H1 (cell line): Measurements from ENCODE around the gene SHC3. TPM values are rescaled to one million over a fixed set of nuclear protein-coding genes. Genes with fewer than 3 reads are reported as not detected.

Source experiments
- CTCF ChIA-PET: fragments of 300-600 bp; sonication (Branson Sonifier 250); formaldehyde crosslinking; loops from one replicate; lab custom pipeline; 2021; ENCODE audit not compliant: partially characterized antibody; lab: Charles Lee
- POLR2A ChIA-PET: fragments of 300-600 bp; sonication (Branson Sonifier 250); formaldehyde crosslinking; loops from one replicate; lab custom pipeline; 2021; ENCODE audit warnings: inconsistent platforms; ENCODE audit not compliant: partially characterized antibody; lab: Charles Lee
- DNase-seq, 2 experiments: peaks; one replicate each; pipeline versions ENCODE4 v3.0.0 to v3.0.0-alpha.2; 2010 to 2022; ENCODE audit warnings: low spot score in 2 of 2, low read depth in 1 of 2, mixed read lengths in 1 of 2
- FAIRE-seq: peaks from 2 replicates; lab custom pipeline; 2011; peaks lifted over from hg19 to GRCh38; lab: Jason Lieb, UNC
- H2AFZ ChIP-seq: 2 replicates; pipeline ENCODE4 v1.8.1; 2012; ENCODE audit warnings: low read length, inconsistent platforms
- H2AK5ac ChIP-seq: 2 replicates; pipeline ENCODE4 v1.6.1; 2013; ENCODE audit warnings: low read depth, low read length
- H2BK120ac ChIP-seq: replicated peaks from 2 replicates; pipeline ENCODE3; 2013; ENCODE audit warnings: low read depth, low read length, inconsistent platforms
- H2BK12ac ChIP-seq: 2 replicates; pipeline ENCODE4 v1.6.1; 2013; ENCODE audit warnings: low read depth, low read length
- H2BK15ac ChIP-seq: 2 replicates; pipeline ENCODE4 v1.6.1; 2013; ENCODE audit warnings: low read length
- H2BK20ac ChIP-seq: 2 replicates; pipeline ENCODE4 v1.6.1; 2013; ENCODE audit warnings: low read length
- H2BK5ac ChIP-seq: 2 replicates; pipeline ENCODE4 v1.6.1; 2013; ENCODE audit warnings: low read depth, low read length
- H3K14ac ChIP-seq: 2 replicates; pipeline ENCODE4 v1.6.1; 2013; ENCODE audit warnings: inconsistent platforms; ENCODE audit not compliant: insufficient read length
- H3K18ac ChIP-seq: 2 replicates; pipeline ENCODE4 v1.6.1; 2013; ENCODE audit warnings: low read length; ENCODE audit errors: extremely low read depth
- H3K23ac ChIP-seq: 2 replicates; pipeline ENCODE4 v1.6.1; 2013; ENCODE audit warnings: inconsistent platforms; ENCODE audit not compliant: insufficient read length
- H3K23me2 ChIP-seq: 2 replicates; pipeline ENCODE4 v1.6.1; 2013; ENCODE audit warnings: low read depth, low read length
- H3K27ac ChIP-seq: 2 replicates; pipeline ENCODE4 v1.6.1; 2011; ENCODE audit warnings: low read depth, low read length, inconsistent platforms
- H3K27me3 ChIP-seq, 4 experiments: replicated peaks in 1 of 4; 1 replicate in 1 of 4; 2 replicates in 3 of 4; pipeline versions ENCODE4 v1.6.1 to v1.8.1; 2011 to 2013; ENCODE audit warnings: low read length in 3 of 4, mild to moderate bottlenecking in 3 of 4, inconsistent platforms in 2 of 4, mixed read lengths in 2 of 4, moderate library complexity in 1 of 4; ENCODE audit not compliant: control insufficient read depth in 3 of 4, insufficient read depth in 3 of 4; ENCODE audit errors: extremely low read depth in 1 of 4
- H3K36me3 ChIP-seq, 4 experiments: 2 replicates each; pipeline versions ENCODE4 v1.6.1 to v1.8.1; 2011 to 2013; ENCODE audit warnings: mild to moderate bottlenecking in 4 of 4, low read length in 3 of 4, moderate library complexity in 2 of 4, control low read depth in 1 of 4, inconsistent platforms in 1 of 4; ENCODE audit not compliant: insufficient read depth in 4 of 4, control insufficient read depth in 2 of 4
- H3K4ac ChIP-seq: replicated peaks from 2 replicates; pipeline ENCODE3; 2013; ENCODE audit warnings: low read length, low read depth, mixed read lengths, inconsistent platforms; ENCODE audit not compliant: insufficient read length
- H3K4me1 ChIP-seq, 4 experiments: replicated peaks in 1 of 4; 1 replicate in 1 of 4; 2 replicates in 3 of 4; pipeline versions ENCODE4 v1.6.1 to v1.8.1; 2011 to 2013; ENCODE audit warnings: low read length in 3 of 4, inconsistent platforms in 2 of 4, mixed read lengths in 1 of 4; ENCODE audit not compliant: insufficient read depth in 4 of 4, control insufficient read depth in 3 of 4
- H3K4me2 ChIP-seq, 2 experiments: 2 replicates each; pipeline versions ENCODE4 v1.6.1 to v1.8.1; 2011 to 2013; ENCODE audit warnings: low read depth in 2 of 2, low read length in 2 of 2, control low read depth in 1 of 2, inconsistent platforms in 1 of 2, mild to moderate bottlenecking in 1 of 2; ENCODE audit not compliant: insufficient read depth in 1 of 2
- H3K4me3 ChIP-seq, 4 experiments: fragments of 200-600, 300-600 bp in 1 of 4; sonication (generic), shearing (Covaris generic), sonication (Bioruptor Twin) in 1 of 4; 2 replicates each; pipeline versions ENCODE4 v1.5.1 to v1.8.1; 2011 to 2016; ENCODE audit warnings: low read length in 4 of 4, low read depth in 3 of 4, control low read depth in 2 of 4, inconsistent platforms in 2 of 4, mild to moderate bottlenecking in 2 of 4, mixed read lengths in 1 of 4, moderate library complexity in 1 of 4; ENCODE audit not compliant: insufficient read depth in 2 of 4; ENCODE audit errors: extremely low read depth in 1 of 4
- H3K56ac ChIP-seq: replicated peaks from 2 replicates; pipeline ENCODE3; 2013; ENCODE audit warnings: low read depth, mild to moderate bottlenecking, mixed read lengths, low read length, inconsistent platforms; ENCODE audit not compliant: insufficient read length
- H3K79me1 ChIP-seq: 2 replicates; pipeline ENCODE4 v1.6.1; 2013; ENCODE audit warnings: low read depth, low read length, control low read depth
- H3K79me2 ChIP-seq, 2 experiments: 2 replicates each; pipeline versions ENCODE4 v1.6.1 to v1.8.1; 2012 to 2013; ENCODE audit warnings: low read length in 2 of 2, mild to moderate bottlenecking in 2 of 2, inconsistent platforms in 1 of 2; ENCODE audit not compliant: insufficient read depth in 2 of 2, control insufficient read depth in 1 of 2
- H3K9ac ChIP-seq, 4 experiments: replicated peaks in 1 of 4; 1 replicate in 1 of 4; 2 replicates in 3 of 4; pipeline versions ENCODE4 v1.6.1 to v1.8.1; 2011 to 2013; ENCODE audit warnings: low read depth in 3 of 4, low read length in 3 of 4, control low read depth in 2 of 4, mild to moderate bottlenecking in 2 of 4, moderate library complexity in 2 of 4, inconsistent platforms in 1 of 4; ENCODE audit errors: extremely low read depth in 1 of 4
- H3K9me3 ChIP-seq, 2 experiments: 2 replicates each; pipeline versions ENCODE4 v1.6.1 to v1.8.1; 2012 to 2013; ENCODE audit warnings: mild to moderate bottlenecking in 2 of 2, moderate library complexity in 2 of 2, control low read depth in 1 of 2, inconsistent platforms in 1 of 2, low read depth in 1 of 2, low read length in 1 of 2, mixed read lengths in 1 of 2; ENCODE audit not compliant: insufficient read depth in 2 of 2
- H4K20me1 ChIP-seq, 2 experiments: replicated peaks in 1 of 2; 2 replicates each; pipeline versions ENCODE3 to v1.8.1; 2011 to 2013; ENCODE audit warnings: inconsistent platforms in 2 of 2, low read length in 2 of 2, mild to moderate bottlenecking in 1 of 2; ENCODE audit not compliant: insufficient read depth in 2 of 2, control insufficient read depth in 1 of 2
- H4K5ac ChIP-seq: 2 replicates; pipeline ENCODE4 v1.6.1; 2013; ENCODE audit warnings: low read length, low read depth, mixed read lengths, inconsistent platforms; ENCODE audit not compliant: insufficient read length
- H4K8ac ChIP-seq: 2 replicates; pipeline ENCODE4 v1.8.0; 2013; ENCODE audit warnings: mild to moderate bottlenecking, moderate library complexity, low read length, inconsistent platforms; ENCODE audit not compliant: insufficient read depth; ENCODE audit errors: extremely low read depth
- H4K91ac ChIP-seq: replicated peaks from 2 replicates; pipeline ENCODE3; 2013; ENCODE audit warnings: low read length, mixed read lengths, inconsistent platforms; ENCODE audit not compliant: insufficient read length
- ATF2 ChIP-seq: IDR thresholded peaks from 2 replicates; pipeline ENCODE4 v1.6.1; 2012; ENCODE audit warnings: low read length, inconsistent platforms
- CHD1 ChIP-seq: IDR thresholded peaks from 2 replicates; pipeline ENCODE4 v1.6.1; 2012; ENCODE audit warnings: low read depth, low read length, improper control_type of control experiment
- E2F6 ChIP-seq: IDR thresholded peaks from 2 replicates; pipeline ENCODE4 v1.6.1; 2012; ENCODE audit warnings: inconsistent platforms
- EZH2 ChIP-seq: fragments of 200-600 bp; sonication (generic); IDR thresholded peaks from 2 replicates; pipeline ENCODE4 v1.7.1; 2012; ENCODE audit warnings: low read depth, mild to moderate bottlenecking, moderate library complexity, low read length, inconsistent platforms; ENCODE audit not compliant: severe bottlenecking
- KDM1A ChIP-seq: fragments of 200-600, 300-600 bp; sonication (generic); IDR thresholded peaks from 2 replicates; pipeline ENCODE4 v1.7.1; 2016; ENCODE audit warnings: mild to moderate bottlenecking, low read length, borderline replicate concordance
- KDM5A ChIP-seq: fragments of 200-600 bp; IDR thresholded peaks from 2 replicates; pipeline ENCODE4 v1.7.1; 2012; ENCODE audit warnings: mild to moderate bottlenecking, low read length, inconsistent platforms, mixed read lengths
- MAX ChIP-seq: IDR thresholded peaks from 2 replicates; pipeline ENCODE4 v1.6.1; 2012; ENCODE audit warnings: inconsistent platforms
- NANOG ChIP-seq: IDR thresholded peaks from 2 replicates; pipeline ENCODE4 v1.6.1; 2011; ENCODE audit warnings: low read length, low read depth, mild to moderate bottlenecking, inconsistent platforms; ENCODE audit not compliant: insufficient read depth, poor library complexity, severe bottlenecking
- POLR2AphosphoS5 ChIP-seq: IDR thresholded peaks from 2 replicates; pipeline ENCODE4 v1.6.1; 2011; ENCODE audit warnings: low read depth, low read length
- SIX5 ChIP-seq: IDR thresholded peaks from 2 replicates; pipeline ENCODE4 v1.6.1; 2011; ENCODE audit warnings: mild to moderate bottlenecking, low read depth, low read length
- SUZ12 ChIP-seq: fragments of 200-600 bp; sonication (generic); IDR thresholded peaks from 2 replicates; pipeline ENCODE4 v1.6.1; 2012; ENCODE audit warnings: mild to moderate bottlenecking, inconsistent platforms, low read length, moderate library complexity, mixed read lengths
- YY1 ChIP-seq: IDR thresholded peaks from 2 replicates; pipeline ENCODE4 v1.6.1; 2011; ENCODE audit warnings: low read depth, mild to moderate bottlenecking, low read length
- WGBS, 2 experiments: shearing (Covaris generic) in 1 of 2; methylation state at CpG; one replicate each; pipeline versions ENCODE4 v1.1.6 to v1.1.7; 2013 to 2015; ENCODE audit warnings: low lambda C conversion rate in 2 of 2, mixed read lengths in 2 of 2, inconsistent platforms in 1 of 2, low coverage in 1 of 2, missing lambda C conversion rate in 1 of 2; ENCODE audit not compliant: insufficient replicate concordance in 2 of 2, insufficient coverage in 1 of 2, insufficient read length in 1 of 2; ENCODE audit errors: extremely low coverage in 1 of 2, missing lambda C conversion rate in 1 of 2; 5-methylcytosine and 5-hydroxymethylcytosine counted together
- polyA plus RNA-seq, 7 experiments: library from polyadenylated mRNA; depleted of rRNA in 3 of 7; stranded (reverse) in 5 of 7; unstranded in 2 of 7; fragments of >200 nt in 5 of 7; fragments of 200-250 nt in 2 of 7; gene quantifications; 1 replicate in 5 of 7; 2 replicates in 1 of 7; 4 replicates in 1 of 7; pipeline versions ENCODE4 v1.2.1 to v1.2.3, GENCODE V29; 2011 to 2013; ENCODE audit warnings: missing spikeins in 2 of 7, mixed read lengths in 2 of 7
- total RNA-seq: library from RNA; stranded (reverse); fragmentation: NEBNext Ultra II Directional; extraction: Animal tissue kit (Norgen Biotek cat#: 25700); gene quantifications from 2 replicates; pipeline ENCODE4 v1.2.1, GENCODE V29; 2021

SHC3 gene
- total and polyA plus RNA-seq, 2 of the 8 experiments (the other 6 are each of a cell fraction or from before 2014, with no cell fraction given) = 1.4 to 7.1 TPM

GRCh38 chr9:88974641-88975040 is 204.0 kb downstream of the SHC3 start:
- H3K79me1 ChIP-seq = no peaks in the 10 kb centered on the region
- no peak overlapping the region for H3K23ac ChIP-seq
- DNase-seq (no peak), FAIRE-seq (no peak)
- H3K79me2 ChIP-seq = peaks cover 0 to 5% of the 10 kb centered on the region in 2 experiments; a peak in 2 of 4 replicates
- no peak overlapping the region for H3K27ac ChIP-seq
- H2AK5ac ChIP-seq = peak overlapping the region; percentile 91; the same call in 1 of the 2 replicates
- H3K4me3 ChIP-seq = no peak overlapping the region
- no peak overlapping the region for H2BK15ac ChIP-seq
- H4K20me1 ChIP-seq = peaks cover 0 to 12% of the 10 kb centered on the region in 2 experiments
- H2BK12ac ChIP-seq = no peak overlapping the region
- ChIA-PET CTCF (no interaction called here), POLR2A (no interaction called here)
- H3K18ac ChIP-seq = no peak overlapping the region
- no peak overlapping the region for H3K14ac ChIP-seq
- H4K8ac ChIP-seq = no peak overlapping the region
- no peak overlapping the region for H3K9ac ChIP-seq
- peaks cover 0 to 4% (median 2%) of the 10 kb centered on the region in 4 experiments; a peak in 3 of 7 replicates for H3K4me1 ChIP-seq
- H3K23me2 ChIP-seq = peaks cover 12% of the 10 kb centered on the region
- no peak overlapping the region for H4K5ac ChIP-seq
- peaks cover under 1 to 1% of the 10 kb centered on the region in 2 experiments; a peak in 1 of 4 replicates for H3K9me3 ChIP-seq
- H3K4ac ChIP-seq = no peak overlapping the region
- WGBS, 2 experiments = 83 to 100% methylated on average over 1 to 7 of the region's 7 CpGs
- no peak overlapping the region for H2BK5ac ChIP-seq
- H4K91ac ChIP-seq = no peak overlapping the region
- H3K27me3 ChIP-seq = no peaks in the 10 kb centered on the region
- no peak overlapping the region for H2AFZ ChIP-seq
- H2BK20ac ChIP-seq = no peak overlapping the region
- no peak overlapping the region for H3K56ac ChIP-seq
- no peak overlapping the region for H3K4me2 ChIP-seq
- H2BK120ac ChIP-seq = no peak overlapping the region
- peaks cover 0 to 2% (median 0%) of the 10 kb centered on the region in 4 experiments; a peak in 1 of 8 replicates for H3K36me3 ChIP-seq
- TF ChIP-seq KDM5A (no peak), MAX (no peak), SIX5 (no peak), KDM1A (no peak), CHD1 (no peak), EZH2 (no peak), YY1 (no peak), NANOG (no peak), ATF2 (no peak), SUZ12 (no peak), E2F6 (no peak), POLR2AphosphoS5 (no peak)
